Stimulated activated CD8-positive, alpha-beta memory T cell treated with anti-CD3 and anti-CD28 coated beads, Interleukin-4, amount 100 ng/mL, for 4 hours (primary cell): ENCODE results near the gene LOXHD1.

Source experiments
- DNase-seq, 2 donors: peaks; one replicate each; pipeline ENCODE4 v3.0.0-alpha.2; 2020; ENCODE audit warnings: low read depth in 2 of 2, low spot score in 1 of 2

Gene LOXHD1

DNA sequence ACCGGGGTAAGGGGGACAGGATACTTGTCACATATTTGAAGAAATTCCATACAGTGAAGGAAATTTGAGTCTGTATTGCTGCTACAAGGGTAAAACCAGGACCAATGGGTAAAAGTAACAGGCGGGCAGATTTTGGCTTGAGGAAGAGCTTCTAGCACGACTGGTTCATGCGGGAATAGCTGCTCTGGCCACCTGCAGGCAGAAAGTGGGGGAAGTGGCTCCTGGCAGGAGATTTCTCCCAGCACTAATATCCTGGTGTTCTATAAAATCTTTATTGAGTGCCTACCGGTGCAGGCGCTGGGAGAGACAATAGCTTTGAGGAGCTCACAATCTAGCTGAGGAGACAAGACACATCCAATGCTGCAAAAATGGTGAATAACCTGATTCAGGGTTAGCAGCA, 198.5 kb downstream of the LOXHD1 start:
- DNase-seq, result no peak

GRCh38 chr18:46456691-46457090, 200.3 kb downstream of the LOXHD1 start:
- DNase-seq, result no peak

- no peak for DNase-seq
Measured at GRCh38 chr18:46452820-46453219, 204.2 kb downstream of the LOXHD1 start.

- DNase-seq, result no peak
Measured at GRCh38 chr18:46449499-46449898, 207.5 kb downstream of the LOXHD1 start.

GRCh38 chr18:46449033-46449432, 208.0 kb downstream of the LOXHD1 start:
- DNase-seq, result no peak

- DNase-seq, result no peak
Measured at GRCh38 chr18:46448347-46448746, 208.7 kb downstream of the LOXHD1 start.

DNA sequence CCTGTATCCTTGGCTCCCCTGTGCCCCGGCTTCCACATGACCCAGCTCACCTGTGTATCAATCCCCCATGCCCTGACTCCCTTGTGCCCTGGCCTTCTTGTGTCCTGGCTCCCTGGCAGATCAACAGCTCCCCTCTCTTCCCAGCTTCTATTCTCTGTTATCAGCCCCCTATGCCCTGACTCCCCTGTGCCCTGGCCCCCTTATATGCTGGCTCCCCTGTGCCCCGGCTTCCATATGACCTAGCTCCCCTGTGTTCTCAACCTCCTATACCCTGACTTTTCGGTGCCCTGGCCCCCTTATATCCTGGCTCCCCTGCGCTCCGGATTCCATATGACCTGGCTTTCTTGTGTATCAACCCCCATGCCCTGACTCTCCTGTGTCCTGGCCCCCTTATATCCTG, 209.2 kb downstream of the LOXHD1 start:
- DNase-seq, result no peak

GRCh38 chr18:46447323-46447722, 209.7 kb downstream of the LOXHD1 start:
- no peak for DNase-seq

DNA sequence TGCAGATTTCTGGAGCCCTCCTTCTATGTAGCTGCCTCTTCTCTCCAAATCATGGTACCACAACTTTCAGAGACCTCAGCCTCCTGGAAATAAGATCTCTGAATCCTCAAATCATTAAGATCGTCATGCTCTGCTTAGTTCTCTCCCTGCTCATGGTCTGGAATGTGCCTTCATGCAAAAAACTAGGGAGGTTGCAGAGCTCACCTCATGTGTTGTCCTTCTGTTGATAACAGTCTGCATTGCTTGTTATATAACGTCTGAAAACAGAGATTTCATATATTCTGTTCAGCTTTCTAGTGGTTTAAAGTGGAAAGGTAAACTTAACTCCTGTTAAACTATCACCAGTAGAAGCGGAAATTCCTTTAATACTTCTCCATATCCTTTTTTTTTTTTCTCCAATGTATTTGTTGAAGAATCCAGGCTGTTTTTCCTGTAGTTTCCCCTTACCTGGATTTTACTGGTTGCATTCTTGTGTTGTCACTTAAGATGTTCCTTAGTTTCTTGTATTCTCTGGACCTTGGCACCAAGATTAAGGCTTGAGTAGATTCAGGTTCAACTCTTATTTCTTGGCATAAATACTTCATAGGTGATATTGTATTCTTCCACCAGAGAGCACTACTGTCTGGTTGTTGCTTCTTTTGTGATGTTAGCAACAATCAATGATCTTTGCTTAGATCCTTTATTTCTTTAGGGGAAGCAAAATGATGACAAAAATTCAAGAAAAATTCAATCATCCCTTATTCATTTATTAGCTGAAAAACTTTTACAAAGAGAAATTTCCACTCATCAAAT, 211.3 kb downstream of the LOXHD1 start:
- no peak for DNase-seq

DNA sequence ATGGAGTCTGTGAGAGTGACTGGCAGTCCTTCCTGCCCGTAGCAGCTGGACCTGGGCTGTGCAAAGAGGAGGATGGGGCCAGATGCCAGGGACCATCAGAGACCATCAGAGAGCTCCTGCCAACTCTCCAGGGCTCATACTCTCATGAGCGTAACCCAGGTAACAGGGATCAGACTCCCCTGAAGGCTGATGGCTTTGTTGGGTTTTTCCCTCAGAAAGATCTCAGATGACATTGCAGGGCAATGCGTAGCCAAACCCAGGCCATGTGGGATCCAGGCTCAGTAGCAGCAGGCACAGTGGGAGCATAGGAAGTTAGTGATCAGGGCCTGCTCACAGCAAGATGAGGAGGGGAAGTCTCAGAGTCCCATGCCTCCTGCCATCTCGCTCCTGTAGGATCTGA, 218.0 kb downstream of the LOXHD1 start:
- no peak for DNase-seq

DNA sequence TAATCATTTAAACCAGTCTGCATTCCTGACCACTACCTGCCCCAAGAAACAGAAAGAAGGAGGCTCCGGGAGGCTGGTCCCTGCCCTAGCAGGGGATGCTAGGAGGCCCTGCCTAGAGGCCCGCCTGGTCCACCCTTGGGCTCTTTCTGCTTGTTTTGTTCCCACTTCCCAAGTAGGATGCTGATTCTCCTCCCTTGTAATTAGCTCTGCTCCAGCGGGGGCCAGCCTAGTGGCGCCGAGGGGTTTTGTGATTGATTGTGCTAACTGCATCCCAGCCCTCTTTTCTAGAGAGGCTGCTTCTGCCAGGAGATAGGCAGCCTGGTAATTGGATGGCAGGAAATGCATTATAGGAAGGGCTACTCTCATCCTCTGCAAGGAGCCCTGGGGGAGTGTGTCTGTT, 220.0 kb downstream of the LOXHD1 start:
- DNase-seq, result no peak

DNA sequence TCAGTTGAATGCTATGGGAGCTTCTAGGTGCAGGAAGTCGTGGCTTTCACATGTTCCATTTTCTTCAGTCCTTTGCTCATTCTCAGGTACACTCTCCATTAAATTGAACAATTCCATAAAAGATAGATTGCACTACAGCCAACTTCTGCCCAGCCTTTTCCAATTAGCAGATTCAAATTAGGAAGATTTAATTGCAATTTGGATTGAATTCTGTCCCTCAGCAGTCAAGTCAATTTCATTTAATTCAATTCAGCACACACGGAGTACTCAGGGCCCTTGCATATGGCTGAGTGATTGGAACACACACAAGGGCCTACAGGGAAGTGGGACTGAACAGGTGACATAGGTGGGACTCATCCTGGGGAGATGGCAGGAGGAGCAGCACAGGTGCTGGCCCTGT, 220.4 kb downstream of the LOXHD1 start:
- DNase-seq, result no peak

- no peak for DNase-seq
Measured at GRCh38 chr18:46435031-46435430, 222.0 kb downstream of the LOXHD1 start.

GRCh38 chr18:46434629-46435028, 222.4 kb downstream of the LOXHD1 start:
- DNase-seq, result no peak

GRCh38 chr18:46433121-46433826, 223.7 kb downstream of the LOXHD1 start:
- no peak for DNase-seq

GRCh38 chr18:46431522-46432171, 225.4 kb downstream of the LOXHD1 start:
- DNase-seq, result no peak

GRCh38 chr18:46429649-46430224, 227.3 kb downstream of the LOXHD1 start:
- DNase-seq, result no peak

DNA sequence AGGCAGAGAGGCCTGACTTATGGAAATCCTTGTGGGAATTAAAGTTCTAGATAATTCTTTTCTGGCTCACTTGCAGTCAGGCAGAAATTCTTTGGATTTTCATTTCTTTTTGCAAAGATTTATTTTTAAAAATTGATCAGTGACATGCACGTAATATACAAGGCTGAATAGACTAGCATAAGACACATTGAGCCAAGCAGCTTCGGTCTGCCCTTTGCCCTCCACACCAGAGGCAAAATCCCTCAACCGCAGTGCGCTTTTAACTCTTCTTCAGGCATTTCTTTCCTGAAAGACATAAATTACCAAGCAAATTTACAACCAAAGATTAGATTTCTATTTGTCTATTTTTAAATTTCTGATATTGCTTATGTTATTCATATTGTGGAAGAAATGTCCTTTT, 227.9 kb downstream of the LOXHD1 start:
- DNase-seq, result no peak

DNA sequence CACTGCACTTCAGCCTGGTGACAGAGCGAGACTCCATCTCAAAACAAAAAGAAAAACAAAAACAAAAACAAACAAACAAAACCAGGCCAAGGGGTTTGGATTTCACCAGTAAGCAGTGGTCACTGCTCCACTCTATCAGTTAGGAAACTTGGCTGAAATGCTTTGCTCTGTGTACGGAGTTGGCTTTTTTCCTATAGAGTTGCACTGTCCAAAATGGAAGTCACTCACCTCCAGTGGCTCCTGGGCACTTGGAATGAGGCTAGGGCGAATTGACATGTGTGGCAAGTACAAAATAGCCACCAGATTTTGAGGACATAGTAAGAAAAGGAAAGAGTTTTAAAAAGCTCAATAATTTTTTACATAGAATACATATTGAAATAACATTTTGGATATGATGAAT, 228.7 kb downstream of the LOXHD1 start:
- no peak for DNase-seq

DNA sequence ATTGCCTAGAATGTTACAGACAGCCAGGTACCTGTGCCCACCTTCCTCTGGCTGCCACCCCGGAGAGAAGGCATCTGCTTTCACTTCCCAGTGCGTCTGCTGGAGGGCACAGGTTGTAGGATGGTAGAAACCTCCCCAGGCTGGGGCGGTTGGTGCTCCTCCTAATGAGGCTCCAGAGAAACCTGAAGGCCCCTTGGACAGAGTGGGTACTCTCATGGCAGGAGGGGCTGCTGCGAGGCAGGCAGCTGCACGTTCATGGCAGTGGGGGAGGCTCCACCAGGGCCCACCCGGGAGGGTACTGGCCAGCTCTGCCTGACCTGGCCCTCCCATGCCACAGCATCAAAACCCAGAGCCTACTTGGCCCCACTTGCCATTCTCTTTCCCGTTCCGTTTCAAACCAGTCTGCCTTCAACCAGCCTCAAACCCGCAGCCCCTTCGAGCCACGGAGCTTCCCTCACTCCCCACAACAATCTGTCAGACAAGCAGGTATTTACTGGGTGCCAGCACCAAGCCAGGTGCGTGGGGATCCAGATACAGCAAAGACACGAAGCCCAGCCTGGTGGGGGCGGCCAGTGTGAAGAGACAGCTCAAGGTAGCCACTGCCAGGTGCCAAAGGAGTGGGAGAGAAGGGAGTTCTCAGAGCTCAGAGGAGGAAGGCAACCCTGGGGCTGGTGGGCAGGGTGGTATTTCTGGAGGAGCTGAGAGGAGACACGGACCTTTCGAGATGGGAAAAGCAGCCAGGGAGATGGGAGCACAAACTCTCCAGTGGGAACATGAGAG, 229.6 kb downstream of the LOXHD1 start:
- no peak for DNase-seq
